Stimulated activated CD4-positive, alpha-beta T cell treated with anti-CD3 and anti-CD28 coated beads, Interleukin-12 subunit alpha, Interleukin-12 subunit beta, amount 100 ng/mL, for 24 hours (primary cell): Measurements from ENCODE around the gene RBM19.
"Not testable (repeated sequence)": the region's sequence is repeated elsewhere in the genome, so short reads cannot be mapped to it uniquely, and the experiment has no call there.

Experiments used
- DNase-seq, 2 experiments: peaks; one replicate each; pipeline ENCODE4 v3.0.0-alpha.2; 2020; ENCODE audit warnings: low read depth in 2 of 2

Gene RBM19

GRCh38 chr12:113831476-113831875, 134.6 kb downstream of the RBM19 start:
- no peak for DNase-seq

- DNase-seq: no peak
These were observed 135.1 kb downstream of the RBM19 start for GRCh38 chr12:113831016-113831415.

GRCh38 chr12:113829212-113829611, 136.9 kb downstream of the RBM19 start:
- no peak for DNase-seq

GRCh38 chr12:113827539-113828114, 138.5 kb downstream of the RBM19 start:
- no peak for DNase-seq

- no peak for DNase-seq
These were observed 139.2 kb downstream of the RBM19 start for GRCh38 chr12:113826805-113827538.

GRCh38 chr12:113825705-113826104, 140.4 kb downstream of the RBM19 start:
- no peak for DNase-seq

DNA sequence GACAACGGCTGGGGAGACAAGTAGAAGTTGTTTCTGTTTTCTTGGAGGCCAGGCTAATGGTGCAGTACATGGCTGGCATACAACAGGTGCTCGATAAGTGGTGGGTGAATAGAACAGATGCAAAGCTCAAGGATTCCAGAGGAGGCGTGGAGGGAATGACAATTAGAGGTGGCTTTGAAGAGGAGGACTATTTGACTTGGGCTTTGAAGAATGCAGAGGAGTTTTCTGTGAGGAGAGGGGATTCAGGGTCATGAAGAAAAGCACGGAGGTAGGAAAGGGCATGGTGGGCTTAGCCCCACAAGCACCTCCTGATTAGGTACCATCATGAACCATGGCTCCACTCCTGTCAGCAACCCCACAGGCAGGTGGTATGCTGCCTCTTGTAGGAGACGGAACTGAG, 142.3 kb downstream of the RBM19 start:
- no peak for DNase-seq

DNA sequence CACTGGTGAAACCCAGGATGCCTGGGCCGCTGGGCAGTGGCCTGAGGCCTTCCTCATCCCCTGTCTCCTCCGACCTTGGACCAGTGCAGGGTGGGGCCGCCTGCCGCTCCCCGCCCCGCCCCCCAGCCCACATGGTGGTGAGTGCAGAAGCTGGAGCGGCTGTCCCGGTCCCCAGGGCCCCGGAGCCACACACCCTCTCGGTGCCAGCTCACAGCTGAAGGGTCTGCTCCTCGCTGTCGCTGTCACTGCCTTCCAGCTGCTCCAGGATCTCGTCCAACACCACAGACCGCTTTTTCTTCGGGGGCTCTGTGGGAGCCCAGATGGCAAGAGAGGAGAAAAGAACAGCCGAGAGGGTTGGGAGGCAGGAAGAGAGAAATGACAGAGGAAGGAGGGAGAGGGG, 143.1 kb downstream of the RBM19 start:
- no peak for DNase-seq

DNA sequence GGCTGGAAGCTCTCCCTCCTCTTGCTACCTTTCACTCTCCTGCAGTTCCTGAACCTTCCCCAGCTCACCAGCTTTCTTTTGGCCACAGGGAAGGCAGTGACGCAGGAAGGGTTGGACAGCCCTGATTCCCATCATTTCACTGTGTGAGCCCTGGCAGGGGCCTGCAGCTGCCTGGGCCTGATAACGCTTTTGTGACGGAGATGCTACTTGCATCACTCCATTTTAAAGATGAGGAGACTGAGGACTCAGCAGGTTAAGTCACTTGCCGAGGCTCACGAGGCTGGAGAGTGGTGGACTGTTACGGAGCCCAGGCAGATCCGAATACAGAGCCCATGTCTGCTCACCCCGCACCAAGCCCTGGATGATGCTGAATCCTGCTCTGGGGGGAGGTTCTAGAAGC, 145.3 kb downstream of the RBM19 start:
- DNase-seq: no peak

DNA sequence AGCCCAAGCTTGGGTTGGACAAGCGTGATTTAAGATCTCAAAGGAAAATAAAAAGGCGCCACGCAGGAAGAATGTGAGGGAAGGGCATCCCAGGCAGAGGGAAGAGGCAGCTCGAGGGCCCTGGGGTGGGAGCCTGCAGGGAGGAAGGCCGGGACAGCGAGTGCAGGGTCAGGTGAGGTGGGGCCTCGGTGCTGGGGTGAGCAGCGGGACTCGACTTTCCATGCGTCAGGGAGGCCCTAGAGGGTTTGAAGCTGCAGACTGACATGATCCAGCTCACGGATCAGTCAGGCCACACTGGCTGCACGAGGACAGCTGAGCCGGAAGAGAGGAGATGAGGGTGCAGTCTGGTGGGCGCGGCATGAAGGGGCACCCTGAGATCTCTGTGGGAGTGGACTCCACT, 145.8 kb downstream of the RBM19 start:
- no peak for DNase-seq

- no peak for DNase-seq
These were observed 146.6 kb downstream of the RBM19 start for GRCh38 chr12:113819495-113819894.

DNA sequence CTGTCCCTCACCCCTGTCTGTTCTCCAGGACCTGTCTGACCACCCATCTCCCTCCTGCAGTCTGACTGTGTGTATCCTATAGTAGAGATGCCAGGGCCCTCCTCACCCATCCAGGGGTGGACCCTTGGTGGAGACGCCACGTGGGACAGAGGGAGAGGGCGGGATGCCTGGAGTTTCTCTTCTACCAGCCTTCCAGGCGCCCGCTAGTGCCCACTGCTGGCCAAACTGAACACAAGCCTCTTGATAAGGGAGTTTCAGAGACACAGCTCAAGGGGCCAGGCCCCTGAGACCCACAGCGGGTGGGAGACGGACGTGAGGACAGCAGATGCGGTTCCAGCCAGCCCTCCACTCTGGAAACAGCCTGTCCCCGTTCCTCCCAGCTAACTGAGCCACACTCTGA, 147.3 kb downstream of the RBM19 start:
- no peak for DNase-seq

- DNase-seq: no peak
These were observed 147.8 kb downstream of the RBM19 start for GRCh38 chr12:113818283-113818682.

- no peak for DNase-seq
These were observed 149.3 kb downstream of the RBM19 start for GRCh38 chr12:113816866-113817265.

DNA sequence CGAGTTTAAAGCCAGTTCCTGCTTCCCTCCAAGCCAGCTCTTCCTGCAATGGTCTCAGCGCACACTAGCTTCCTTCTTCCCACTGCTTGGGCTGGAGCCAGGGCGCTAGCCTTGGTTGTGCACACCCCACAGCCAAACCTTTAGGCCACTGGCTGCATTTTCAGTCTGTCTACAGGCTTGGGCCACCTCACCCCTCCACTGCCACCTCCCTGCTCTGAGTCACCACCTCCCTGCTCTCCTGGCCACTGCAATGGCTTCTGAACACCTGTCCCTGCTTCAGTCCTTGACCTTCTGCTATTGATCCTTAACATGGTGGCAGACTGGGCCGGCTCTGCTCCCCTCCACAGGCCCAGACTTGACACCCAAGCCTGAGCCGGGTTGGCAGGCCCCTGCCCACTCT, 151.1 kb downstream of the RBM19 start:
- no peak for DNase-seq

DNA sequence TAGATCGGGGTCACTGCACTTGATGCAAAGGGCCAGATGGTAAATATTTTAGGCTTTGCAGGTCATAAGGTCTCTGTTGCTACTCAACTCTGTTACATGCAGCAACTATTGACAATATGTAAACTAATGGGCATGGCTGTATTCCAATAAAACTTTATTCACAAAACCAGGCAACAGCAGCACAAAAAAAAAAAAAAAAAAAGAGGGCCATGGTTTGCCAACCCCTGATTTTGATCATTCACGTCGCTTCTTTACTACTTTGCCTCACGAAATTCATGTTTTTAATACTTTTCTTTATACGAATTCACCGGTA, 152.9 kb downstream of the RBM19 start:
- DNase-seq: no peak

DNA sequence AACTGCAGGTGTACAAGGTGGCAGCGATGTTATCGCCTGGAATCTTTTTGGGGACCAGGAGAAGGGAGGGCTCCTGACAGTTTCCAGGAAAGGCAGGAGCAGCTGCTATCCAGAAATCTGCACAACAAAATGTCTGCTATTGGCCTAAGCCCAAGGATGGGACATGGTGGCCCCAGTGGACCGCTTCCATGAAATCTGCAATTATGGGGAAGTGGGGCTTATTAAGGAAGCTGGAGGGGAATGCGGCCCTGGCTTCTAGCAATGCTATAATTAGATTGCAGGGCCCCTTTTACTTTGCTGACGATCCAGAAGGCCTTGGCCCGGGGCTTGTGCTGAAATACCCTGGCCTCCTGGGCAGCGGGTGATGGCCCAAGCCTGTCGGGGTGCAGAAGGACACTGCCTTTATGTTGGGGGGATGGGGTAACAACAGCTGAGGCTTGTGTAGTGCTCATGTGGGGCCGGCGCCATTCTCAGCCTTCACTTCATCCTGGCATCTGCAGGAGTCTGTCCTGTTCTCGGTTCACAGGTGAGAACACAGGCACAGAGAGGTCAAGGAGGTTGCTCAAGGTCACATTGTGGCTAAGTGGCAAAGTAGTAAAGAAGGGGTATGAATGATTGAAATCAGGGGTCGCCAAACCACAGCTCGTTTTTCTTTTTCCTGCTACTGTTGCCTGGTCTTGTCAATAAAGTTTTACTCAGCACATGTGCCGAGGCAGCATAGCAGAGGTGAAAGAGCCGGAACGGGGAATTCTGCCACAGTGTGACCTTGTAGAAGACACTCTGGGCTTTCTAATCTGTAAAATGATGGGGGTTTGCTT, 153.5 kb downstream of the RBM19 start:
- no peak for DNase-seq

DNA sequence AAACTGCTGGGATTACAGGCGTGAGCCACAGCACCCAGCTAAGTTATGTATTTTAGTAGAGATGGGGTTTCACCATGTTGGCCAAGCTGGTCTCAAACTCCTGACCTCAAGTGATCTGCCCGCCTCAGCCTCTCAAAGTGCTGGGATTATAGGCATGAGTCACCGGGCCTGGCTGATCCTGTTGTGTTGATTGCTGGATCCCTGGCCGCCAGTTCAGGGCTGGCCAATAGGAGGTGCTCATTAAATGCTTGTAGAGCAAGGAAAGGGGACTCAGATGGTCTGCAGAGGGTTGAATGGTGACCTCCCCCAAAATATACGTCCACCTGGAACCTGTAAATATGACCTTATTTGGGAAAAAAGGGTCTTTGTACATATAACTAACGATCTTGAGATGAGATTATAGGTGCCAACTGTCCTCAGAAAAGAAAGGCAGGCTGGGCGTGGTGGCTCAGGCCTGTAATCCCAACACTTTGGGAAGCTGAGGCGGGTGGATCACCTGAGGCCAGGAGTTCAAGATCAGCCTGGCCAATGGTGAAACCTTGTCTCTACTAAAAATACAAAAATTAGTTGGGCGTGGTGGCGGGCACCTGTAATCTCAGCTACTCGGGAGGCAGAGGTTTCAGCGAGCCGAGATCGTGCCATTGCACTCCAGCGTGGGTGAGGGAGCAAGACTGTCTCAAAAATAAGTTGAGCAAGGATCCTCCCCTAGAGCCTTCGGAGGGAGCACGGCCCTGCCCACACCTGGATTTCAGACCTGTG, 156.5 kb downstream of the RBM19 start:
- not testable (repeated sequence) for DNase-seq

DNA sequence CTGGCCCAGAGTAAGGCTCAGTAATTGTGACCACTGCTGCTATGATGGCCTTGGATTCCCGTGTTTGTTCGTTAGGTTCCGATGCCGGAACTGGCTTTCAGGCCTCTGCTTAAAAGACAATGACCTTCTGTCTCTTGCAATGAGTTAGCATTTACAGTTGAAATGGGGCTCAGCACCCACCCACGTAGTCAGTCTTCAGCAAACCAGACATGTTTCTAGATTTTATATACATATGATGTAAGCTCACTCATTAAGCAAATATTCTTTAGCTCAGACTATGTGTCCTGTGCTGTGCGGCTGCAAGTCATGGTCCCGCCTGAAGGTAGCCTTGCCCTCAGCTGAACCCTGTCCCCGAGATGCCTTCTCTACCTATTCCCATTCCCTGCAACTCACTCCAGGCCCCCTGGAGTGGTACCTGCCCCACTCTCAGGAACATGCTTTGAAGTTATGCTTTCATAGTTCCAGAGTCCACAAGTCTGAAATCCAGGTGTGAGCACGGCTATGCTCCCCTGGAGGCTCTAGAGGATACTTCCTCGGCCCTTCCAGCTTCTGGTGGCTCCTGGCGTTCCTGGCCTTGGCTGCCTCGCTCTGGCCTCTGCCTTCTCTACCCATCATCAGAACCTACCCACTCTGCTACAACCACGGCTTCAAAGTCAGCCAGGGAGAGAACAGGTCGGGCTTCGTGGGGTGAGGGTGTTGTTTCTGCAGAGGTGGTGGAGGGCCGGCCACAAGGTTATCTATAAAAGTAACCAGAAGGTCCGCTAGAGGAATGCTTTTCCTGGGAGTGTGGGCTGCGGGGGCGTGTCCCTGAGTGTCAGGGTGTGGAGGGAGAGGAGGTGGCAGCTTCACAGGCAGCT, 157.8 kb downstream of the RBM19 start:
- no peak for DNase-seq

GRCh38 chr12:113805673-113806072, 160.5 kb downstream of the RBM19 start:
- no peak for DNase-seq

GRCh38 chr12:113804961-113805600, 161.0 kb downstream of the RBM19 start:
- no peak for DNase-seq
